Stimulated activated CD4-positive, alpha-beta T cell treated with anti-CD3 and anti-CD28 coated beads, Interleukin-1b, Interleukin-23, amount 100 ng/mL, for 24 hours (primary cell): ENCODE results near the gene SLC8A3.

Experiments used
- DNase-seq, 4 experiments: peaks; one replicate each; pipeline ENCODE4 v3.0.0-alpha.2; 2020; ENCODE audit warnings: low read depth in 4 of 4, low spot score in 1 of 4

The SLC8A3 gene

DNA sequence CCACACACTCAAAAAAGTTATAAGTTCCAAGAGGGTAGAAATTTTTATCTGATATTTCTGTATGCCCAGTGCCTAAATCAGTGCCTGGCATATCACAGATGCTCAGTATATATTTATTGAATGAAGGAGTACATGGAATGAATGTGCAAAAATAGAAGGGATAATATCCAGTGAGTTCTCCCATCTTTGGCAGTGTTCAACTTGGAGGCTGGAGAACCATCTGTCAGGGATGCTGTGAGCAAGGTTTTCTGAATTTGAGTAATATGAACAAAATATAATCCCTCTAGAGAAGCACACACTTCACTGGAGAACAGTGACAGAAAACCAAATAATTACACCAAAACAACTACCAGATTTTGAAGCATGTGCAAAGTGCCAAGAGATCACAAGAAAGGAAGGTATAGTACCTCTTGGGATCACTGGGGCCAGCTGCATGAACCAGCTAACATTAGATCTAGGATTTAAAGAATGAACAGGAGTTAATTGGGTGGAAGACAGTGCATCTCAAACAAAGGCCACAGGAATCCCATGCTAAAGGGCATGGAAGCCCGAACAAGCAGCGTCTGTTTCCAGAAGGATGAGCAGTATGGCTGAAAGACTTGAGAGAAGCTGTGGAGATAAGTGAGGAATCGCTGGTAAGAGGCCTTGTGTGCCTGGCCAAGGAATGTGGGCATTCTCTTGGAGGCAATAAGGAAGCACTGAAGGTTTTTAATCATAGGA is 11.5 kb downstream of the SLC8A3 start:
- DNase-seq: no peak

DNA sequence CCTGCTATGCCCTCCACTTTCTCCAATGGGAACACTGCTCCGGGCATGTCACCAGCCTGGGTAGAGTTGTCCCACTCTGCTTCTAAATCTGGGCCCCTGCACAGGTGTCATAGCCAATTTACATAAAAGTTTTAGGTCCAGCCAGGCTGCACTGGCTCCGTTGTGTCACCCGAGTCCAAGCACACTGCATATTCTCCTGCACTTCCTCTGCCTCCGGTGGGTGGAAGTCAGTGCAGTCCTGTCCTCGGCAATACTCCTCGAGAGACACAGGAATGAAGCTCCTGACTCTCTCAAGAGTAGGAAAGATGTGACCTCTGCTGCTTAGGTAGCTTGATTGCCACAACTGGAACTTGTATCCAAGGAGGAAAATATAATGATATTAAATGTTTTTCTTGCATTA is 15.2 kb downstream of the SLC8A3 start:
- no peak for DNase-seq

DNA sequence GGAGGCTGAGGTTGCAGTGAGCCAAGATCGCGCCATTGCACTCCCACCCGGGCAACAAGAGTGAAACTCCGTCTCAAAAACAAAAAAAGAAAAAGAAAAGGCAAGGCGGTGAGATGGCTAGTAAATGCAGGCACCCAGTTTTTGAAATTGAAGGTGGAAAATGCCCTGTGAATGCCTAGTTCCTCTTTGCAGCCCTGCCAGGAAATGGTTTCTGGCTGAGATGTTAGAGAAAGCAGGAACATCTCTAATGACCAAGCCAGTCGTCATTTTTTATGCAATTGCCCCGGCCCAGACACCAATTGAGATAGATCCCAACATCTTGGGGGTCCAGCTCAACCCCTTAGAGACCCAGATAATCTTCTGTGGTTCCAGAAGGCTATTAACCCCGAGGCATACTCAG is 17.0 kb downstream of the SLC8A3 start:
- DNase-seq: no peak

DNA sequence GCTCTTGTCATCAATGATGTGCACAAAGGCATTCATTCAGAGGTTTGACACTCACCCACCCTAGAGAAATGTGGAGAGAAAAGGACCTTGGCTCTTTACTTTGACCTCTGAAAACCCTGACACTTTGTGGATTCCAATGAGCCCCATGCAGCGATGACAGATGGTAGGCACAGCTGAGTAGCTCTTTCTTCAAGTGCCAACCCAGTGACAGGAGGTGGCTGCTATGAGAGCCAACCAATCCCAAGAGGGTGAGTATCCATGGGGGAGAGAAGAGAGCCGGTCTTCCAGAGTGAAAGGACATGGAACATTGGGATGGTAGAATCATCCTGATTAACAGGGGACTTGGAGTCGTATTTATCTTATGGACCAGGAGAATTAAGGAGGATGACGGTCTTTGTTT is 17.8 kb downstream of the SLC8A3 start:
- DNase-seq: no peak

DNA sequence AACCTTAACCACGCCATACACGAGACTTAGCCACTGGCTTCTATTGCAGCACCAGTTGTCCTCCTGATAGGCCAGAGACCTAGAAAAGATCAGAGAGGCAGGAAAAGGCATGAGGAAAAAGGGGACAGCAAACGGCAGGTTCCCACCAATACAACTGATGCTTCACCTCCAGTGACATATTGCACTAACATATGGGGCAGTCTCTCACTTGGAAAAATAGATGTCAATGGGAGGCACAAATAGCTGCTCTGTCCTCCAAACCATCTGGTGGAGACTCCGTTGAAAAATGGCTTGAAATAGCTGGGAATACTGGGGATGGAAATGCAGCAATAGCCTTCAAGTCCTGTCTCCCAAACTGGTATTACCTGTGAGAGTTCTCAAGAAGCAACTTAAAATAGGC is 20.3 kb downstream of the SLC8A3 start:
- DNase-seq: no peak

DNA sequence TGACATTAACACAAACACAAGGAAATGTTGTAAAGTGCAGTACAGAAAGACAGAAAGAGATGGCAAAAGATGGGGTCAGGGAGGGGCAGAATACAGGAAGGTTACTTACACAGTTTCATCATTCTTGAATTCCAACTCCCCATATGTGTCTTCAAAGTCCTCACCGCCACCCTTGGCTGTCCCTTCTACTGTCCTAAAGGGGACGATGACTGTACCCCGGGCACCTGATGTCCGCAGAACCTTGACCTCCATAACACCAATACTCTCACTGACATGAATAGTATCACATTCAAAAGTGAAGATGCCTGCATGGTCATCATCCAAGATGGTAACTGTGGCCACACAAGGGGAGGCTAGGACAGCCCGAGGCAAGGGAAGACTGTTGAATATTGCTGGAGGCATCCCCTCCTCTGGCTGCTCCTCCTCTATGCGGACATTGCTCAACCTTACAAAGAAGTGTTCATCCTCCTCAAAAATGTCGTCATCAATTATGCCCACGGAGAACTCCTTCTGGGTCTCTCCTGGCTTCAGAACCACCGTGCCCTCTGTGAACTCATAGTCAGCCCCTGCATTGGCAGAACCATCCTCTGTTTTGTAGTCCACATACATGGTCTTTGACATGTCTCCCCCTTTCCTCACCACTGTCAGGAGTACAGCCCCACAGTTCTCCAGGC is 22.1 kb downstream of the SLC8A3 start:
- DNase-seq: no peak

DNA sequence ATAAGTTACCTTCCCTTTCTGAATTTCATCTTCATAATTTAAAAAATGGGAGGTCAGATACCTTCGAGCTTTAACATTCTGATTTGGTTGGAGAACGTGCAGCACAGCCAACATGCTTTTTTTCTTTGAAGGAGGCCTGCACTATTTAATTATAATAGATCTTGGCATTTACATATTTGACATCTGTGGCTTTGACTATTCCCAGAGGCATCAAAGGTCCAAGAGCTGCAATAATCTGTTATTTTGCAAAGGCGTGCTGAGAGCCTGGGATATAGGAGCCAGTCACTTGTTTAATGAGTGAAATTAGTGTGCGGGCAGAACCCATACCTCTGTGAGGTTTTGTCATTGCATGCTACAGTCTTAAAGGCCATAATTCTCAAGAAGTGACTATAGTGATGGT is 26.4 kb downstream of the SLC8A3 start:
- DNase-seq: no peak

DNA sequence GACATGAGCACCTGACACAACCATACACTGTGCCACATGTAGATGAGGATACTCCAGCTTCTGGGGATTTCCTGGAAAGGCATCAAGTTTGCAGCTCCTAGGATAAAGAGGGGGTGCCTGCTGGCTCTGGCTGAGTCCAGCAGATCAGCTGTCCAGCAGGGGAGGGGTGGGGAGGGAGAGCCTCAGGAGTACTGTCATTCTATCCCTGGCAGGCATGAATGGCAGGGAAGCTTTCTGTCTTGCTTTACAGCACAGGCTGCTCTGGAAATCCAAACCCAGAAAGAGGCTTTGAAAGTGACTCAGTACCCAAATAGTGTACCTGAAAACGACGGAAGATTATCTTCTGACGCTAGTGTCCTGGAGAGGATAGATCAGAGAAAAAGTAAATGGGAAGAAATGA is 32.2 kb downstream of the SLC8A3 start:
- DNase-seq: no peak

DNA sequence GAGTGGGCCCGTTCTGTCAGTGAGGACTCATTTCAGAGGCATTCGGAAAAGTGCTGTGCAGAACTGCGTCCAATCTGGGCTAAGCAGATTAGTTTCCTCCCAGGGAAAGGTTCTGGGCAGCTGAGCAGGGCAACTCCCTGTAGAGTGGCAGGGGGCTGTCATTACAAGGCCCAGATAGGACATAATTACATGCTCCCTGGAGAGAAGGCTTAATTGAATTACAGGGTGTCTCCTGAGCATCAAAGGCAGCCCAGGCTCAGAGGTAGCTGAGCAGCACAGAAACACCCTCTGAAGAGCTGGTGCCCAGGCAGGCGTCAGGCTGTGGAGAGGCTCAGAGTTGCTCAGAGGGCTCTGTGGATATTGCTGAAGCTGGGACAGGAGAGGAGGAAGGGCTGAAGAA is 36.0 kb downstream of the SLC8A3 start:
- no peak for DNase-seq

DNA sequence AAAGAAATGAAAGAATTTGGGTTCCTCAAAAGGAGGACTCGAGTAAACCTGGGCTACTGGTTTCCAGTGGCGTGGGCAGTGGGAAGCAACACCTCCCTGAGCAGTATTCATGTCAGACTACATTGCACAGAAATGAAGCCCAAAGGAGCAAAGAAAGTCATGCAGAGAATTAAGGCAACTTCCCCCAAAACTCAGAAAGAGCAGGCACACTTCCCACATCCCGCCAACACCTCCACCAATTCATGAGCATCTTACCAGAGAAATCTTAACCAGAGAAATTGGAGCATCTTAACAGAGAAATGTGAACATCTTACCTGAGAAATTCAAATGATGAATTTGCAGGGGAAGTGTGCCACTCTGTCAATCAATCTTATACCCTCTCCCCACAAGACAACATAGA is 36.7 kb downstream of the SLC8A3 start:
- no peak for DNase-seq

DNA sequence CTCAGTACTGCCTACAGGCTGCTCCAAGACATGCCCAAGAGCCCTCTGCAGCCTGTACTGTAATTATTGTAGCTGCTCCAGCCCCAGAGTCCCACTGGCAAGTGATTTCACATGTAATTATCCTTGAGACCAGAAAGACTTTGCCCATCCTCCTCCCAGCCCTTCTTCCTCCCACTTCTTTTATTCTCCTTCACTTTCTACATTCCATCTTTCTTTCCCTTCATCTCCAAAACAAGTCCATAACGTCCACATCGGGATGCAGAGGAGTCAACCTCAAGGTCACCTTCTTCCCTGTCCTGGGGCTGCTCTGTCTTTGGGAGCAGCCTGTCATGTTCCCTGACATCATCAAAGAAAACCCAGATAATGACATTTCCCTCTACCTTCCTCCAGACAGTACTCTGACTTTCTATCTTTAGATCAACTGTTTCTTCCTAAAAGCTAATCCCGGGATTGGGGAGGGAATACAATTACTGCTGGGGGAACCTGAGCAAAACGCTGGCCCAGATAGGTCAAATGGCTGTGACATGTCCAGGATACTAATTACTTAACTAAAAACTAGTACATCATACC is 39.1 kb downstream of the SLC8A3 start:
- no peak for DNase-seq

DNA sequence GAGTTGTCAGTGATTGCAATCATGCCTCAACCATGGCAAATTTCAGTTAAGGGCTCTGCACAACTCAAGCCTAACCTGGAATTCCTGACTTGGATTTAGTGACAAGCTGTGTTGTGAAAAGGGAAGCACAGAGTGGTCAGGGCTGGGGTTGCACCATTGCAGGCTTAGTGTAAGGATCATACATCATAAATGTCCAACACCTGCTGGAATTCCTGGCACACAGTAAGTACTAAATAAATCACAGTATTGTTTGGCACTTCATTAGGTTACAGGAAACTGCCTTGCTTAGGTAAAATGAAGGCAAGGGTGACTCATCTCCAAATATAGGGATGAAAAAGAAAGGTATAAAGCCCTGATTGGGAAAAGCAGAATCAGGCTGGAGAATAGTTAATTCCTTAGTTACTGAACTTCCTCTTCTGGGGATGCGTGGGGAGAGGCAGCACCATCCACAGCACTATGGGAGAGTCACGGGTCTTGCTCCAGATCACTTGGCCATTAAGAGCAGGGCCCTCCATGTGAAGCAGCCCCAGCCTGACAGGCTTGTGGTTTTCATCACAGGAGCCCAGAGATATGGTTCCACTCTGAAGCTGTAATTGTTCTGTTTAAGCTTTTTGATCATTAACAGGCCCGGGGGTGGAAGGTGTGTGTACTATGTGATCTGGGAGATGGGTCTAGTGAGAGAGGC is 39.7 kb downstream of the SLC8A3 start:
- no peak for DNase-seq

DNA sequence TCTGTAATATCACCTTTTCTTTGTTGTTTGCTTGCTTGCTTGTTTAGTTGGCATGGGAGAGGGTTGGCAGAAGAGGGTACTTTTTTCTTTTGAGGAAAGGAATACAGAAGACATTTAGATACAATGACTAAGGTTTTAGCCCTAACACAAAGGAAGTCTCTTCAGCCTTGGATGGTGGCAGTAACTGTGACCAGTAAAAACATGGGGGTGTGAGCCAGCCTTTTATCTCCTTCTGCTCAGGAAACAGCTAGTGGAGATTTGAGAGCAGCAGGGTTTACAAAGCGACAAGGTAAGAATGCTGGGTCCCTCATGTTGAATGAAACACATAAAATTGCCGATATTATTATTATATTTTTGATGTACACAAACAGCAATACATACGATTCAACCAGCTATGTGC is 40.4 kb downstream of the SLC8A3 start:
- DNase-seq: no peak

DNA sequence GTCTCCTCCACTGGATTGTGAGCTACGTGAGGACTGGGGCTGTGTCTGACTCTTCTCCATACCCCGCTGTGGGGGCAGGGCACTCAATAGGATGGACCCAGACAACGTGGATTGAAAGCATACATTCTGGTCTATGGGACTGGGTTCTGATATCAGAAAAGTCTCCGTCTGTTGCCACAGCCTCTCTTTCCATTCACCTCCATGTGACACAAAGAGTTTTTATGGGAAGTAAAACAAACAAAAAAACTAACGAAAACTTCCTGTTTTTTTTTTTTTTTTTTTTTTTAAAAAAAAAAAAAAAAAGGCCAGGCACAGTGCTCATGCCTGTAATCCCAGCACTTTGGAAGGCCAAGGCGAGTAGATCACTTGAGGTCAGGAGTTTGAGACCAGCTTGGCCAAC is 44.7 kb downstream of the SLC8A3 start:
- DNase-seq: no peak

DNA sequence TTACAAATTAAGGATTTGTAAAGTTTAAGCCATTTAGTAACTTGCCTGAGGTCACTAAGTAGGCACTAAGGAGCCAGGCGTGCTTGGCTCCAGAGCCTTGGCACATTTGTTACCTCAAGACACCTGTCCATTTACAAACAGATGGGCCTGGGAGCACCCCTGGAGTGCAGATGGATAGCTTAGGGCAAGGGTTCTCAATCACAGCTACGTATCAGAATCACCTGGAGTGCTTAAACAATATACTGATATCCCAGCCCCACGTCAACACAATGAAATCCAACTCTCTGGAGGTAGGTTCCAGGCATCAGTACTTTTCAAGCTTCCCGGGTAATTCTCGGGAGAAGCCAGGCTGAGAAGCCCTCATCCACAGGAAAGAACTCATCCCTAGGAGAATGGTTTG is 45.4 kb downstream of the SLC8A3 start:
- no peak for DNase-seq

DNA sequence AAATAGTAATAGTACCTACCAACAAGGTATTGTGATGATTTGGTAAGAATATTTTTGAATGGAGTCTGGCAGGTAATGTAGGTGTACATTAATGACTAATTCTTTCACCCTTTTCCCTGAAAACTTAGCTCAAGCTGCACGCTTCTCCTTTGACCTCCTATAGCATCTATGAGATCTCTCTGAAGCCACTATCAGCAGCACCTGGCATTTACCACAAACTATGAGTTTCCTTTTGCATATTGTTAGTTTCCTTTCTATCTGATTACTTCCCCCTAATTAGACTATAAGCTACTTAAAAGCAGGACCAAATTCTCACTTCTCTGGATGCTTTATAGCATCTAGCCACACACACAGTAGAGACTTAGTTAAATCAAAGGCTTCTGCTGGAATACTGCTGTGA is 48.1 kb downstream of the SLC8A3 start:
- no peak for DNase-seq

DNA sequence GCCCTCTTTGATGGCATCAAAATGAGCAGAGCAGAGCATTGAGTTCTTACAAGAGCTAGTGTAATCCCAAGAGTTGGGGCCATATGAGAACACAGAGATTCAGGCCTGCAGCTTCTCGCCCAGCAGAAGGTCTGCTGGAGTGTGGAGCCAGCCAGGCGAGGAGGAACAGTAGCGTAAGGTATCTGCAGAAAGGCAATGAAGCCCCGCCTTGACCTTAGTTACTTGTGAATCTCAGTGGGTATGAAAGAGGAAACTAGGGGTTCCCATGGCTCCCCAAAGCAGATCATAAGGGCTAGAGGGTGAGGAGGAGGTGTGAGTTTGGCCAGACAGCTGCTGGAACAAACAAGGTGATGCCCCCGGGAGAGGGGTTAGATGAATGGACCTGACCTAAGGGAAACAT is 49.4 kb downstream of the SLC8A3 start:
- no peak for DNase-seq

DNA sequence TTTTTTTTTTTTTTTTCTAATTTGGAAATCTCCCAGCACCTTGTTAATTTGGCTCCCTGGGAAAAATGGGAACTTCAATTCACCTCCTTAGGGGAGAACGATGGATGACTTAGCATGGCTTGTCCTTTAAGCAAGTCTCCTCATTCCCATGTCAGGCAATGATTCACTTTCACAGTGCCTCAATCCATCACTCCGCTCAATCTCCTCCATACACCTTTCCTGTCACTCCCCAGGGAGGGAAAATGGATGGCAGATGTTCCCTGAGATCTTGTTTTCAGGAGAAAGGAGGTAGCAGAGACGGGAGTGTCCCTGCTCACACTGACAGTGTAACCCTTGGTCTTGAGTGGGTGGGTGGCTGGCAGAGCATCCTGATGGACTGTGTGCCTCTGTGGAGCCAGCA is 51.0 kb downstream of the SLC8A3 start:
- DNase-seq: no peak

DNA sequence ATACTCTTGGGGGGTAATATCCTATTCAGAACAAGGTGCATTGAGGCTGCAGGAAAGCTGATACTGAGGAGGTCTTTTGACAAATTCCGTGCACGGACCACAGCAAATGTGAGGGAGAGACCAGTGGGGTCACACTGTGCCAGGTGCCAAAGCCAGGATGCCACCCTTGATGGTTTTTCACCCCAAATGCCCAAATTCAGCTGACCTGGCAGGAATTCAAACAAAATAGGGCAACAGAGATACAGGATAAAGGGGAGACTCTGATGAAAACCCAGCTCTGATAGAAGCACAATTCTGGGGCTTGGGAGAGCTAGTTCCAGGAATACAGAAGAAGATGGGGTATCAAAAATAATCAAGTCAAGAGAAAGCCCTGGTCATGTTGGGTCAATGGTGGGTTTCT is 55.3 kb downstream of the SLC8A3 start:
- no peak for DNase-seq

DNA sequence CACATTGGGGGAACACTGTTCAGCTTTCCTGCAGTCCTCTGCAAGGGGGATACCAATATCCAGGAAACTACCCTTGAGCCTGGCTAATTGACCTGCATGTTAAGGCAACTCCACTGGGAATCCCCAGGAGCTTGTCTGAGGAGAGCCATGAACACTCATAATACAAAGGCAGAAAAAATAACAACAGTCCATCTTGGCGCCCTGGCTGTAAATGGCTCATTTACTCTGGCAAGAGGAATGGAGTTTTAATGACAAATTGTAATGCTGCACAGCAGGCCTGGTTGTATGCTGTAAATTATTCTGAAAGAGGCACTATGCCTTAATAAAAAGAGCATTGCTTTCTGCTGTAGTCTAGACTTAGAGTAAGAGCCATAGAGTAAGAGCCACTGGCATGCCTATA is 58.3 kb downstream of the SLC8A3 start:
- no peak for DNase-seq

DNA sequence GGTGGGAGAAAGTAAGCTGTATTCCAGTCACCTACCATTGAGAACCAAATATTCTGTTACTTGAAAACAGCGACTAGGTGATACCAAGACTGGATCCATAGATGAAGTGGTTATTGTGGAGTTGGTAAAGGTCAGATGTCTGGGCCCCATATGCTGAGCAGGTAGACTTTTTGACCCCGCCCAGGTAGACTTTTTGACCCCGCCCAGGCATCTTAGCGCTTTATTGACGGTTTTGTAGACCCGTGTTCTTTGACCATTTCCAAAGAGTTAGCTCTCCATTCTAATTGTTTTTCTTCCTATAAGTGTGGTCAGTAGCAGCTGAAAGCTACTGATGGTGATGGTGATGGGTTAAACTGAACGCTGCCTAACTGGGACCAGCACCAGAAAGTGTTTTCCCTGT is 61.6 kb downstream of the SLC8A3 start:
- DNase-seq: no peak

DNA sequence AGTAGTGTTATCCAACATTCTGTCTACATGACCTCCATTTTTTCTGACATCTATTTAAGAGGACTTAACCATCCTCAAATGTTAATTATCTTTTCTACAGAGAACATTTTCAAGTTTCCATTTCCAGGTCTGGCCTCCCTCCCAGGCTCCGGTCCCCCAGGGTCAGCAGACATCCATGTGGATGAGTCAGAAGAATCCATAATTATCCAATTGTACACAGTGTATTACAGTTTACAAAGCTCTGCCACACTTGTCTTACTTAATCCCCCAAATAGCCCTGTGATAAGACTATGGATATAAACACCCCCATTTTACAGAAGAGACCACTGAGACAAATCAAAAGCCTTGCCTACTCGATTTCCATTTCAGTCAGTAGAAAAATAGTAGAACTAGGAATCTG is 65.0 kb downstream of the SLC8A3 start:
- no peak for DNase-seq
